Right renal cortex interstitium (tissue), 3 donors: ENCODE results near the gene MYBPC1. TPM values are rescaled to one million over a fixed set of nuclear protein-coding genes. Genes with fewer than 3 reads are reported as not detected.

Experiments
- DNase-seq, 3 donors: peaks; one replicate each; pipeline ENCODE4 v3.0.0-alpha.2; 2013; ENCODE audit warnings: low read depth in 3 of 3, low spot score in 2 of 3
- polyA plus RNA-seq, 3 donors: library from polyadenylated mRNA; unstranded; fragments of 120-200 nt; gene quantifications; one replicate each; pipeline ENCODE4 v1.2.1, GENCODE V29; 2013; ENCODE audit not compliant: insufficient read length in 3 of 3

MYBPC1 gene
- polyA plus RNA-seq, 3 donors: not detected

- no peak for DNase-seq
Measured at GRCh38 chr12:101686176-101686575, 91.4 kb downstream of the MYBPC1 start.

DNA sequence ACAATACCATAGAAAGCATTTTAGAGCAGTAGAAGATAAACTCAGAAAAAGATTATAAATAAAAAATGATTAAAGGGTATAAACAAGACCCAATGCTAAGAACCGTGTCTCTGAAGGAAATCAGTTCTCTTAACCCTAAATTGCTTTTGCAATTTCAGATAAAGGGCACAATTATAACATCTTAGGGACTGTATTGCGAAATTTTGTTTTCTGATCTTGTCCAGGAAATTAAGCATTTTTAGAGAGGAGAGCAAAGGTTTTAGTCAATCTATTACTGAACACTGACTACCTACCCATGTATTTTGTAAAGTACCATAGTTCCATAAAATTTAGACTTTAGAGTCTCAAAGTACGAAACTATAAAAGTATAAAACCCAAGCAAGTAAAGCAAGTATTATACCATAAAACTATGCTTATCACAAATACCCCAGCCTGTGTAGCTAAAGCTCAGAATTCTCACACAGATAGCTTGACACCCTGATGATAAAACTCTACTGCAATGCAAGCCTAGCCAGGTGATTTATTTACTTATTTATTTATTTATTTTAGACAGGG is 95.8 kb downstream of the MYBPC1 start:
- no peak for DNase-seq

DNA sequence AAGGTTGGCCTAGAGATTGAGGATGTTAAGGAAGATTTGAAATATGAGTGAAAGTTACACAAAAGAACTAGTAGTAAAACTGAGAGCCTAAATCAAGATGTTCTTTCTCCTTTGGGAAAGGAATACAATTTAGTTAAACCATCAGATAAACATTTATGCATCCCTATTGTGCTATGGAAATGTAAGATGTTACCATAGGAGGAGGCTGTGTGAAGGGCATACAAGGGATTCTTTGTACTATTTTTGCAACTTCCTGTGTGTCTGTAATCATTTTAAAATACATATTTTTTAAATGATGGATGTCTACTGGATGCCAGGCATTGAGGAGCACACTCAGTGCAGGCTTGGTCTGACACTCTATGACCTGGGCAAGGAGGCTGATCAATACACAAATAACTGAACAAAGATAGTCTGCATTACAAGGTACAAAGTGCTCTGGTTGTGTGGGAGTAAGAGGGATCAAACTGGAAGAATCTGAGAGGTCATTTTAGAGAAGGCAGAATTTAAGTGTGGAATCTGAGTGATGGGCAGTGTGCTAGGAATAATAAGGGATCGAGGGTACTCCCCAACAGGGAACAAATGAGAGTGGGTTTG is 96.8 kb downstream of the MYBPC1 start:
- no peak for DNase-seq

- DNase-seq: no peak
Measured at GRCh38 chr12:101694297-101694848, 99.6 kb downstream of the MYBPC1 start.

DNA sequence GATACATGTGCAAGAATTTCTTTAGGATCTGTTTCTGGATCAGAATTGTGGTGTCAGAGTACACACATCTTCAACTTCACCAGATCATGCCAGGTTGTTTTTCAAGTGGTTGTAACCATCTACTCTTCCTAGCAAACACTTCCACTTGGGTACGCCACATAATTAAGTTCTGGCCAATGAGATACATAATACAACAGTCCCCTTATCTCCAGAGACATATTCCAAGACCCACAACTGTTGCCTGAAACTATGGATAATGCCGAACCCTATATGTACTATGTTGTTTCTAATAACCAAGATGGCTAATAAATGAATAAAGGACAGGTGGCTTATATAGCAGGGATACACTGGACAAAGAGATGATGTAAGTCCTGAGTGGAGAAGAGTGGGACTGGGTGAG is 100.2 kb downstream of the MYBPC1 start:
- no peak for DNase-seq

DNA sequence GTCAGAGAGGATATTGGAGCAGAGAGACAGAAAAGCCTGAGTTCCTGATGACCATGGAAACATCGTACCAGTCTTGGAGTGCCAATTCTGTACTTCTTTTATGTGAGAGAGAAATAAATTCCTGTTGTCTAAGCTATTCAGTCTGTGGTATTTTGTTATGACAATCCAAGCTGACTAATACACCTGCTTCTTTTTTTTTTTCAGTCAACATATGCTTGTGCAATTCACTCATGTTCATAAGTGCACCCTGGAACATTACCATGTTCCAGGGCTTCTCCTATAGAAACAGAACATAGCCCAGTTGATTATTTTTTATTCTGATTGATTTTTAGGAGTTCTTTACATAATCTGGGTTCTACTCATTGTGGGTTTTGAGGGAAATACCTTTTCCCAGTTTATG is 100.9 kb downstream of the MYBPC1 start:
- DNase-seq: no peak

DNA sequence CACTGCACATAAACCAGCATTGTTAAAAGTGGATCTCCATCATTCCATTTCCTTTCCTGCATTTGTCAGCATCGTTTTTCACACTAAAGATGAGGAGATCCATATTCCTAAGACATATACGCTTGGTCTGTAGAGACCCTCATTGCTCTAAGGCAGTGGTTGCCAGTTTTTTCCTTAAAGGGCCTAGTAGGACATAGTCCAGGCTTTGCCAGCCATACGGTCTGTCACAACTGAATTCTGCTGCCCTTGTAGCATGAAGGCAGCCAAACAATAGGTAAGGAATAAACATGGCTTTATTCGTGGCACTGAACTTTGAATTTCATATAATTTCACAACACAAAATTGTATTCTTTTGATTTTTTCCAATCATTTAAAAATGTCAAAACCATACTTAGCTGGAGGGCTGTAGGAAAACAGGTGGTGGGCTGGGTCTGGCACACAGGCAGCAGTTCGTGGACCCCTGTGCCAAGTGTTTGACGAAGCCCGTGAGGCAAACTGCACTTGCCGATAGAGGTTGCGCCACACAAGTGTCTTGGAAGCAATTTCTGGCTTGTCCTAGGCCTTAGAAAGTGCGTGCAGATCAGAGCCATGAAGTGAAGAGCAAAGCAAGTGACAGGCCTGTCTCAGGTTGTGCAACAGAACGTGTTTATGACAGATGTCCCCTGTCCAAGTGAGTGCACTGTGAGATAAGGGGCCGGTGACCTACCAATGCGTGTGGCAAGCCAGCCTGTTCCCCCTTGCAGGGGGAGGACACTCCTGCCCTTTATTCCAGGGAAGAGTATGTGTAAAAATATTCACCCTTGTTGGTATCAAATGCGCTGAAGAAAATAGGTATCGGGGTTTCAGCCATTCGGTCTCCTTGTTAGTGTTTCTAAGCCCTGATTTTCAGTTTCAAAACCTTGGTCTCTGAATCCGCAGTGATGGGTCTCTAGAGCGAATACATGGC is 101.8 kb downstream of the MYBPC1 start:
- DNase-seq: no peak

GRCh38 chr12:101697197-101697929 is 102.6 kb downstream of the MYBPC1 start, which contains the start of gene CHPT1:
Gene CHPT1, plus strand, starts transcription at chr12:101697640. Its CDS starts 222 bp downstream, at chr12:101697862.
- DNase-seq: peak in 2 of 3 donors; percentile 21 to 32

GRCh38 chr12:101697930-101698799 is 103.4 kb downstream of the MYBPC1 start:
- DNase-seq: peak; percentile 8 to 24 (median 23)

- DNase-seq: peak in 1 of 3 donors; percentile 16
Measured at GRCh38 chr12:101698800-101699347, 104.1 kb downstream of the MYBPC1 start.

- DNase-seq: no peak
Measured at GRCh38 chr12:101700299-101700820, 105.6 kb downstream of the MYBPC1 start.

- no peak for DNase-seq
Measured at GRCh38 chr12:101703487-101703886, 108.7 kb downstream of the MYBPC1 start.

DNA sequence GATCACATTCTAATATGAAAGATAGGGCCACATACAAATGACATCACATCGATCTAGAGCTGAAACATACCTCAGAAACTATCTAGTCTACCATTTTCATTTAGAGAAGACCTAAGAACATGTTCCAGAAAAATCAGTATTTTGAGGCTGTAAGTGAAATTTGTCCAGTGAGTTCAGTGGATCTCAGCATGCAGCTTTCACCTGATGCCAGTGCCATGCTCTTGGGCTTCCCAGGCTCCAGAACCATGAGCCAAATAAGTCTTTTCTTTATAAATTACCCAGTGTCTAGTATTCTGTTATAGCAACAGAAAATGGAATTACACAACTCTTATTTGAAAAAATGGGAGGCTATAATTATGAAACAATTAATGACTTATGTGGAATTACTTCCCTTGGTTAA is 111.6 kb downstream of the MYBPC1 start:
- DNase-seq: no peak

DNA sequence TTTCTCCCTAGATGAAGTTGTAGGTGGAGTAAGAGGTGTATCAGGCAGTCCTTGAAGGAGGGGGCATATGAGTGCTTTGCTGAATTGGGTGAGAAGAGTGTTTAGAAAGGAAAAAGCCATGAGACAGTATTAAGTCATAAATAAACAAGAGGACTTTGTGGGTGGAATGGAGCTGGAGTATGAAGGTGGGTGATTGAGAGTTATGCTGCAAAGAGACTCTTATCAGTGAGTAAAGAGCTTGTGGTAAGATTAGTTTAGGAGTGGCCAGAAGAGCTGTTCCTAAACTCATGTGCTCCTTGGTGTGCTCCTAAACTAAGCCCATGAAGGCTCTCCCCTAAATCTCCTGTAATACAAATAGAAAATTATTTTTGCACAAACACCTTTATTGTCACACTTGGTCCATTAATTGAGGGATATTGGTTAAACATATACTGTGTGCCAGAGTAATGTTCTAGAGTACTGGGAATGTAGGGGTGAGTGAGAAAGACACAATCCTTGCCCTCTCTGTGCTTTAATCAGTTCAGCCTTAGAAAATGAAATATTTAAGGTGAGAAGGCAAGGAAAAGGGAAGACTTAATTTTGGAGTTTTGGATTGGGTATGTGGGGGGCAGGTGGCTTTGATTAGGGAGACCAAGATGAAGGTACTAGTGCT is 112.5 kb downstream of the MYBPC1 start:
- no peak for DNase-seq

GRCh38 chr12:101710288-101710687 is 115.5 kb downstream of the MYBPC1 start:
- no peak for DNase-seq

GRCh38 chr12:101713059-101713682 is 118.4 kb downstream of the MYBPC1 start:
- DNase-seq: no peak

DNA sequence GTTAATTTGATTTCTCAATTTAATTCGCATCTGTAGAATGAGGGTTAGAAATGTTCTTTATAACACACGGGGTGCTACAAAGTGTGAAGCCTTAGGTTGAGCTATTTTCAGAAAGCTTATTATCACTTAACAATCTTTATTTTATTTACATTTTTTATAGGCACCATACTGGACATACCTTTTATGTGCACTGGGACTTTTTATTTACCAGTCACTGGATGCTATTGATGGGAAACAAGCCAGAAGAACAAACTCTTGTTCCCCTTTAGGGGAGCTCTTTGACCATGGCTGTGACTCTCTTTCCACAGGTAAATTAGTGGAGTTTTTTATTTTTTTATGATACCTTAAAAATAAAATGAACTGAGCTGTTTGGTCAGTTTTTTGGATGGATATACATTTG is 119.2 kb downstream of the MYBPC1 start:
- no peak for DNase-seq

- DNase-seq: no peak
Measured at GRCh38 chr12:101714877-101715444, 120.2 kb downstream of the MYBPC1 start.
